HL-60 (cell line): ENCODE measurements around the gene AAMDC.

Source experiments
- GABPA ChIP-seq: IDR thresholded peaks from 2 replicates; pipeline ENCODE4 v1.6.1; 2012; ENCODE audit warnings: low read depth
- POLR2AphosphoS5 ChIP-seq: IDR thresholded peaks from 2 replicates; pipeline ENCODE4 v1.6.1; 2012; ENCODE audit warnings: low read depth
- TF ChIP-seq, protein P1 (sequence below): IDR thresholded peaks from one replicate; pipeline ENCODE4 v1.5.1; 2011; ENCODE audit warnings: low read length, control low read depth, inconsistent platforms; ENCODE audit not compliant: insufficient read depth
- TF ChIP-seq, protein P2 (sequence below): IDR thresholded peaks from 2 replicates; pipeline ENCODE4 v1.6.1; 2012; ENCODE audit warnings: low read depth; ENCODE audit not compliant: insufficient replicate concordance

DNA sequence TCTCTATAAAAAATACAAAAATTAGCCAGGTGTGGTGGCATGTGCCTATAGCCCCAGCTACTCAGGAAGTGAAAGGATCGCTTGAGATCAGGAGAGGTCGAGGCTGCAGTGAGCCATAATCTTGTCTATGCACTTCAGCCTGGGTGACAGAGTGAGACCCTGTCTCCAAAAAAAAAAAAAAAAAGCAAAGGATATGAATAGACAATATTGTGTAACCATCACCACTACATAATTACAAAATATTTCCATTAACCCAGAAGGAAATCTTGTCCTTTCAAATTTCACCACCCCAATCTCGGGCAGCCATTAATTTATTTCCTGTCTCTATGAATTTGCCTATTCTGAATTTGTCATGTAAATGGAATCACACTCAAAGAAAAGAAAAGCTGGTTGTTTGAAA is 21.6 kb upstream of the AAMDC start:
- TF ChIP-seq, protein P1, sequence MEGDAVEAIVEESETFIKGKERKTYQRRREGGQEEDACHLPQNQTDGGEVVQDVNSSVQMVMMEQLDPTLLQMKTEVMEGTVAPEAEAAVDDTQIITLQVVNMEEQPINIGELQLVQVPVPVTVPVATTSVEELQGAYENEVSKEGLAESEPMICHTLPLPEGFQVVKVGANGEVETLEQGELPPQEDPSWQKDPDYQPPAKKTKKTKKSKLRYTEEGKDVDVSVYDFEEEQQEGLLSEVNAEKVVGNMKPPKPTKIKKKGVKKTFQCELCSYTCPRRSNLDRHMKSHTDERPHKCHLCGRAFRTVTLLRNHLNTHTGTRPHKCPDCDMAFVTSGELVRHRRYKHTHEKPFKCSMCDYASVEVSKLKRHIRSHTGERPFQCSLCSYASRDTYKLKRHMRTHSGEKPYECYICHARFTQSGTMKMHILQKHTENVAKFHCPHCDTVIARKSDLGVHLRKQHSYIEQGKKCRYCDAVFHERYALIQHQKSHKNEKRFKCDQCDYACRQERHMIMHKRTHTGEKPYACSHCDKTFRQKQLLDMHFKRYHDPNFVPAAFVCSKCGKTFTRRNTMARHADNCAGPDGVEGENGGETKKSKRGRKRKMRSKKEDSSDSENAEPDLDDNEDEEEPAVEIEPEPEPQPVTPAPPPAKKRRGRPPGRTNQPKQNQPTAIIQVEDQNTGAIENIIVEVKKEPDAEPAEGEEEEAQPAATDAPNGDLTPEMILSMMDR, result no peak
- TF ChIP-seq POLR2AphosphoS5 (no peak), GABPA (no peak)
- TF ChIP-seq, protein P2, sequence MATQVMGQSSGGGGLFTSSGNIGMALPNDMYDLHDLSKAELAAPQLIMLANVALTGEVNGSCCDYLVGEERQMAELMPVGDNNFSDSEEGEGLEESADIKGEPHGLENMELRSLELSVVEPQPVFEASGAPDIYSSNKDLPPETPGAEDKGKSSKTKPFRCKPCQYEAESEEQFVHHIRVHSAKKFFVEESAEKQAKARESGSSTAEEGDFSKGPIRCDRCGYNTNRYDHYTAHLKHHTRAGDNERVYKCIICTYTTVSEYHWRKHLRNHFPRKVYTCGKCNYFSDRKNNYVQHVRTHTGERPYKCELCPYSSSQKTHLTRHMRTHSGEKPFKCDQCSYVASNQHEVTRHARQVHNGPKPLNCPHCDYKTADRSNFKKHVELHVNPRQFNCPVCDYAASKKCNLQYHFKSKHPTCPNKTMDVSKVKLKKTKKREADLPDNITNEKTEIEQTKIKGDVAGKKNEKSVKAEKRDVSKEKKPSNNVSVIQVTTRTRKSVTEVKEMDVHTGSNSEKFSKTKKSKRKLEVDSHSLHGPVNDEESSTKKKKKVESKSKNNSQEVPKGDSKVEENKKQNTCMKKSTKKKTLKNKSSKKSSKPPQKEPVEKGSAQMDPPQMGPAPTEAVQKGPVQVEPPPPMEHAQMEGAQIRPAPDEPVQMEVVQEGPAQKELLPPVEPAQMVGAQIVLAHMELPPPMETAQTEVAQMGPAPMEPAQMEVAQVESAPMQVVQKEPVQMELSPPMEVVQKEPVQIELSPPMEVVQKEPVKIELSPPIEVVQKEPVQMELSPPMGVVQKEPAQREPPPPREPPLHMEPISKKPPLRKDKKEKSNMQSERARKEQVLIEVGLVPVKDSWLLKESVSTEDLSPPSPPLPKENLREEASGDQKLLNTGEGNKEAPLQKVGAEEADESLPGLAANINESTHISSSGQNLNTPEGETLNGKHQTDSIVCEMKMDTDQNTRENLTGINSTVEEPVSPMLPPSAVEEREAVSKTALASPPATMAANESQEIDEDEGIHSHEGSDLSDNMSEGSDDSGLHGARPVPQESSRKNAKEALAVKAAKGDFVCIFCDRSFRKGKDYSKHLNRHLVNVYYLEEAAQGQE, result no peak
